DND-41 (cell line): ENCODE data around the gene NAGLU.

Experiments used
- EZH2 ChIP-seq: IDR thresholded peaks from 3 replicates; pipeline ENCODE4 v1.6.1; 2012; ENCODE audit warnings: borderline replicate concordance, low read depth, mild to moderate bottlenecking, moderate library complexity, low read length, inconsistent platforms; ENCODE audit not compliant: severe bottlenecking
- TF ChIP-seq, protein P1 (sequence below): IDR thresholded peaks from 2 replicates; pipeline ENCODE4 v1.5.1; 2012; ENCODE audit warnings: borderline replicate concordance, low read length, moderate library complexity, mild to moderate bottlenecking; ENCODE audit not compliant: poor library complexity, severe bottlenecking; ENCODE audit errors: extremely low read depth

DNA sequence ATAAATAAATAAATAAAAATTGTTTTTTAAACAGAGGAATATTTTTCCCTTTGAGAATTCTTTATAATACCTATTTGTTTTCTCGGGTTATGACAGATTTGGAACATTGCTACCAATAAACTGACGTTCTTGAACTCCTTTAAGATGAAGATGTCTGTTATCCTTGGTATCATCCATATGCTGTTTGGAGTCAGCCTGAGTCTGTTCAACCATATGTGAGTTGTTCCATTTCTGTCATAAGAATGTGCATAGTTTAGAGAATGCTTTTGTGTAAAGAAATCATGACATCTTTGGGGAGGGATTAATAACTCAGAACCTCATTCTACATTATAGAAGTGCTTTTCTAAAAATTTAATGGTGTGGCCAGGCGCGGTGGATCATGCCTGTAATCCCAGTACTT is 37.2 kb upstream of the NAGLU start:
- TF ChIP-seq, protein P1, sequence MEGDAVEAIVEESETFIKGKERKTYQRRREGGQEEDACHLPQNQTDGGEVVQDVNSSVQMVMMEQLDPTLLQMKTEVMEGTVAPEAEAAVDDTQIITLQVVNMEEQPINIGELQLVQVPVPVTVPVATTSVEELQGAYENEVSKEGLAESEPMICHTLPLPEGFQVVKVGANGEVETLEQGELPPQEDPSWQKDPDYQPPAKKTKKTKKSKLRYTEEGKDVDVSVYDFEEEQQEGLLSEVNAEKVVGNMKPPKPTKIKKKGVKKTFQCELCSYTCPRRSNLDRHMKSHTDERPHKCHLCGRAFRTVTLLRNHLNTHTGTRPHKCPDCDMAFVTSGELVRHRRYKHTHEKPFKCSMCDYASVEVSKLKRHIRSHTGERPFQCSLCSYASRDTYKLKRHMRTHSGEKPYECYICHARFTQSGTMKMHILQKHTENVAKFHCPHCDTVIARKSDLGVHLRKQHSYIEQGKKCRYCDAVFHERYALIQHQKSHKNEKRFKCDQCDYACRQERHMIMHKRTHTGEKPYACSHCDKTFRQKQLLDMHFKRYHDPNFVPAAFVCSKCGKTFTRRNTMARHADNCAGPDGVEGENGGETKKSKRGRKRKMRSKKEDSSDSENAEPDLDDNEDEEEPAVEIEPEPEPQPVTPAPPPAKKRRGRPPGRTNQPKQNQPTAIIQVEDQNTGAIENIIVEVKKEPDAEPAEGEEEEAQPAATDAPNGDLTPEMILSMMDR = no peak
- no peak for TF ChIP-seq EZH2
